GM06990 (cell line): ENCODE data around the gene GLRX2.

ENCODE experiments used
- DNase-seq: peaks from one replicate; pipeline ENCODE4 v3.0.0-alpha.2; 2011; ENCODE audit not compliant: insufficient read length; ENCODE audit errors: extremely low read depth
- H3K27me3 ChIP-seq: replicated peaks from 2 replicates; pipeline ENCODE4 v1.6.0; 2011; ENCODE audit warnings: low read length; ENCODE audit not compliant: control insufficient read depth, insufficient read depth
- H3K36me3 ChIP-seq: 2 replicates; pipeline ENCODE4 v1.5.1; 2011; ENCODE audit warnings: low read length; ENCODE audit not compliant: control insufficient read depth, insufficient read depth
- H3K4me3 ChIP-seq: replicated peaks from 2 replicates; pipeline ENCODE4 v1.5.1; 2011; ENCODE audit warnings: low read depth, mild to moderate bottlenecking, control low read depth, low read length
- TF ChIP-seq, protein P1 (sequence below): IDR thresholded peaks from 2 replicates; pipeline ENCODE4 v1.5.1; 2011; ENCODE audit warnings: low read length, control low read depth, mild to moderate bottlenecking, inconsistent platforms; ENCODE audit not compliant: insufficient read depth, poor library complexity, severe bottlenecking

Gene GLRX2

GRCh38 chr1:193102662-193103061 lies 2.6 kb downstream of the GLRX2 start:
- DNase-seq = no peak
- TF ChIP-seq, protein P1, sequence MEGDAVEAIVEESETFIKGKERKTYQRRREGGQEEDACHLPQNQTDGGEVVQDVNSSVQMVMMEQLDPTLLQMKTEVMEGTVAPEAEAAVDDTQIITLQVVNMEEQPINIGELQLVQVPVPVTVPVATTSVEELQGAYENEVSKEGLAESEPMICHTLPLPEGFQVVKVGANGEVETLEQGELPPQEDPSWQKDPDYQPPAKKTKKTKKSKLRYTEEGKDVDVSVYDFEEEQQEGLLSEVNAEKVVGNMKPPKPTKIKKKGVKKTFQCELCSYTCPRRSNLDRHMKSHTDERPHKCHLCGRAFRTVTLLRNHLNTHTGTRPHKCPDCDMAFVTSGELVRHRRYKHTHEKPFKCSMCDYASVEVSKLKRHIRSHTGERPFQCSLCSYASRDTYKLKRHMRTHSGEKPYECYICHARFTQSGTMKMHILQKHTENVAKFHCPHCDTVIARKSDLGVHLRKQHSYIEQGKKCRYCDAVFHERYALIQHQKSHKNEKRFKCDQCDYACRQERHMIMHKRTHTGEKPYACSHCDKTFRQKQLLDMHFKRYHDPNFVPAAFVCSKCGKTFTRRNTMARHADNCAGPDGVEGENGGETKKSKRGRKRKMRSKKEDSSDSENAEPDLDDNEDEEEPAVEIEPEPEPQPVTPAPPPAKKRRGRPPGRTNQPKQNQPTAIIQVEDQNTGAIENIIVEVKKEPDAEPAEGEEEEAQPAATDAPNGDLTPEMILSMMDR = no peak
- Histone ChIP-seq H3K36me3 (no peaks in the 10 kb centered on the region), H3K27me3 (no peaks in the 10 kb centered on the region), H3K4me3 (no peak overlapping the region)

DNA sequence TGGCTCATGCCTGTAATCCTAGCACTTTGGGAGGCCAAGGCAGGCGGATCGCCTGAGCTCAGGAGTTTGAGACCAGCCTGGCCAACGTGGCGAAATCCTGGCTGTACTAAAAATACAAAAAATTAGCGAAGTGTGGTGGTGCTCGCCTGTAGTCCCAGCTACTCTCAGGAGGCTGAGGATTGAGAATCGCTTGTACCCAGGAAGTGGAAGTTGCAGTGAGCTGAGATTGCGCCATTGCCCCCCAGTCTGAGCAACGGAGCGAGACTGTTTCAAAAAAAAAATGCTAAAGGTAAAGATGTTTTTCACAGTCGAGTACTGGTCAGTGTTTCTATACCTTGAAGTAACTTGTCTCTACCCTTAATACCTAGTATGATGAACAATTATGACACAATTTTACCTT lies 11.1 kb downstream of the GLRX2 start:
- Histone ChIP-seq H3K4me3 (no peak overlapping the region), H3K36me3 (peaks cover 2% of the 10 kb centered on the region), H3K27me3 (no peaks in the 10 kb centered on the region)
- TF ChIP-seq, protein P1 = no peak
- DNase-seq = no peak

GRCh38 chr1:193090865-193091264 lies 14.3 kb downstream of the GLRX2 start:
- peaks cover 2% of the 10 kb centered on the region for H3K36me3 ChIP-seq
- DNase-seq = no peak
- TF ChIP-seq, protein P1 = no peak
- H3K4me3 ChIP-seq = no peak overlapping the region
- H3K27me3 ChIP-seq = no peaks in the 10 kb centered on the region

- Histone ChIP-seq H3K27me3 (no peaks in the 10 kb centered on the region), H3K36me3 (no peaks in the 10 kb centered on the region; the same call in 1 of the 2 replicates), H3K4me3 (no peak overlapping the region)
- TF ChIP-seq, protein P1 = no peak
- no peak for DNase-seq
These were observed 17.3 kb downstream of the GLRX2 start for GRCh38 chr1:193087893-193088292.

GRCh38 chr1:193086342-193086741 lies 18.9 kb downstream of the GLRX2 start:
- Histone ChIP-seq H3K4me3 (no peak overlapping the region), H3K27me3 (no peaks in the 10 kb centered on the region), H3K36me3 (no peaks in the 10 kb centered on the region; the same call in 1 of the 2 replicates)
- no peak for DNase-seq
- TF ChIP-seq, protein P1 = no peak

- no peaks in the 10 kb centered on the region for H3K27me3 ChIP-seq
- no peak for DNase-seq
- no peak overlapping the region for H3K4me3 ChIP-seq
- H3K36me3 ChIP-seq = no peaks in the 10 kb centered on the region; the same call in 1 of the 2 replicates
- TF ChIP-seq, protein P1 = no peak
These were observed 20.0 kb downstream of the GLRX2 start for GRCh38 chr1:193085263-193085662.
